ENCODE measurements around the gene HSPB1. TPM values are rescaled to one million over a fixed set of nuclear protein-coding genes. Genes with fewer than 3 reads are reported as not detected.

The HSPB1 gene
- total and polyA plus RNA-seq, 7 donors, result 1,312 to 5,803 (median 4,364) TPM

- Histone ChIP-seq H3K27ac (peak overlapping the region; percentile 98), H3K4me3 (no peak overlapping the region), H3K36me3 (ENCODE audit: insufficient read depth in 1 of 2, low read depth in 1 of 2) (no peaks in the 10 kb centered on the region), H3K27me3 (ENCODE audit: insufficient read depth in 3 of 3, low read length in 2 of 3) (no peaks in the 10 kb centered on the region), H3K4me1 (peaks cover 67% of the 10 kb centered on the region), H3K9me3 (no peaks in the 10 kb centered on the region)
- TF ChIP-seq CTCF (IDR thresholded peaks at IDR 0.05), result no peak
- 55 to 69% (median 57%) methylated on average over 22 of the region's 22 CpGs for WGBS, 3 donors
- DNase-seq (peak in 1 of 2 donors; percentile 47), ATAC-seq (peak; percentile 12 to 32 (median 26))
- intact Hi-C loops (cut with DNase I), result no loop called here
Observed at GRCh38 chr7:76296743-76297740, 5.4 kb upstream of the HSPB1 start.

DNA sequence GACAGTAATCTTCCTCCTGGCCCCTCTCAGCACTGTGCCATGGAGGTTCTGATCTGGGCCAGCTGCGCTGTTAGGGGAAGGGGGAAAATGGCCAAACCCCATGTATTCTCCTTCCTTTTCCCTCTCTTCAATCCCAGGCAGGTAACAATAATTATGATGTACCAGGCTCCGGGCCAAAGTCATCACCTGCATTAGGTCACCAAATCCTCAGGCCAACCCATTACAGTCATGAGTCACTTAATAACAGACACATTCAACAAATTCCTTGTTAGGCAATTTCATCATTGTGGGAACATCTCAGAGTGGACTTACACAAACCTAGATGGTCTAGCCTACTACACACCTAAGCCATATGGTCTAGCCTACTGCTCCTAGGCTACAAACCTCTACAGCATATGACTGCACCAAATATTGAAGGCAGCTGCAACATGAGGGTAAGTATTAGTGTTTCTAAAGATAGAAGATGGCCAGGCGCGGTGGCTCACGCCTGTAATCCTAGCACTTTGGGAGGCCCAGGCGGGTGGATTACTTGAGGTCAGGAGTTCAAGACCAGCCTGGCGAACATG lies 2.2 kb upstream of the HSPB1 start:
- intact Hi-C loops (cut with DNase I), result no loop called here
- no peaks in the 10 kb centered on the region for H3K27me3 ChIP-seq (ENCODE audit: insufficient read depth in 3 of 3, low read length in 2 of 3)
- TF ChIP-seq CTCF (IDR thresholded peaks at IDR 0.05), result no peak
- H3K27ac ChIP-seq, result peak overlapping the region; percentile 98
- peak in 2 of 4 donors; percentile 4 to 15 for ATAC-seq
- peaks cover 49% of the 10 kb centered on the region for H3K4me1 ChIP-seq
- no peak overlapping the region for H3K4me3 ChIP-seq
- no peaks in the 10 kb centered on the region for H3K9me3 ChIP-seq
- 40 to 52% (median 49%) methylated on average over 7 of the region's 7 CpGs for WGBS, 3 donors
- H3K36me3 ChIP-seq (ENCODE audit: insufficient read depth in 1 of 2, low read depth in 1 of 2), result peaks cover 0 to 16% of the 10 kb centered on the region in 2 donors
- no peak for DNase-seq

DNA sequence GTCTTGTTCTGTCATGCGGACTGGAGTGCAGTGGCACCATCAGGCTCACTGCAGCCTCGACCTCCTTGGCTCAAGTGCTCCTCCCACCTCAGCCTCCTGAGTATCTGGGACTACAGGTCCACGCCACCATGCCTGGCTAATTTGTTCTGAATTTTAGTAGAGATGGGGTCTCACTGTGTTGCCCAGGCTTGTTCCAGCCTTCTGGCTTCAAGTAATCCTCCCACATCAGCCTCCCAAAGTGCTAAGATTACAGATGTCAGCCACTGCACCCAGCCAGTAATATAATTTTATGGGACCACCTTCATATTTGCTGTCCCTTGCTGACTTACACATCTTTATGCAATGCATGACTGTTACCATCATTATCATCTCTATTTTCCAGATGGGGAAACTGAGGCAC lies 1.5 kb upstream of the HSPB1 start:
- peak overlapping the region; percentile 98 for H3K27ac ChIP-seq

More for the DNA sequence above, 1.5 kb upstream of the HSPB1 start:
- no peaks in the 10 kb centered on the region for H3K9me3 ChIP-seq
- no peaks in the 10 kb centered on the region for H3K27me3 ChIP-seq (ENCODE audit: insufficient read depth in 3 of 3, low read length in 2 of 3)
- H3K4me1 ChIP-seq, result peaks cover 42% of the 10 kb centered on the region
- intact Hi-C loops (cut with DNase I), result no loop called here
- 92 to 98% (median 94%) methylated on average over 3 of the region's 3 CpGs for WGBS, 3 donors
- DNase-seq, result no peak
- no peak for ATAC-seq
- no peak overlapping the region for H3K4me3 ChIP-seq
- peaks cover 0 to 16% of the 10 kb centered on the region in 2 donors for H3K36me3 ChIP-seq (ENCODE audit: insufficient read depth in 1 of 2, low read depth in 1 of 2)
- no peak for TF ChIP-seq CTCF (IDR thresholded peaks at IDR 0.05)

Data from psoas muscle (tissue), 8 donors.